Osteoblast (primary cell): ENCODE measurements around the gene IPPK. TPM values are rescaled to one million over a fixed set of nuclear protein-coding genes. Genes with fewer than 3 reads are reported as not detected.

Experiments used
- DNase-seq: peaks from one replicate; pipeline ENCODE4 v3.0.0; 2011; ENCODE audit warnings: low spot score, mixed read lengths; ENCODE audit not compliant: insufficient read length; ENCODE audit errors: missing footprints
- H2AFZ ChIP-seq: 2 replicates; pipeline ENCODE4 v1.6.0; 2011; ENCODE audit warnings: mild to moderate bottlenecking, low read length
- H3K27ac ChIP-seq: 2 replicates; pipeline ENCODE4 v1.5.1; 2011; ENCODE audit warnings: mild to moderate bottlenecking, low read depth, low read length, moderate library complexity
- H3K27me3 ChIP-seq: 2 replicates; pipeline ENCODE4 v1.6.0; 2012; ENCODE audit warnings: mild to moderate bottlenecking, control low read depth, inconsistent platforms, low read length, moderate library complexity; ENCODE audit not compliant: insufficient read depth
- H3K36me3 ChIP-seq: 2 replicates; pipeline ENCODE4 v1.5.1; 2011; ENCODE audit warnings: mild to moderate bottlenecking, low read length, control low read depth, moderate library complexity; ENCODE audit not compliant: insufficient read depth
- H3K4me1 ChIP-seq: 2 replicates; pipeline ENCODE4 v1.5.1; 2011; ENCODE audit warnings: mild to moderate bottlenecking, low read length, control low read depth, moderate library complexity; ENCODE audit not compliant: insufficient read depth
- H3K4me2 ChIP-seq: 2 replicates; pipeline ENCODE4 v1.6.0; 2011; ENCODE audit warnings: mild to moderate bottlenecking, low read length; ENCODE audit not compliant: insufficient read depth
- H3K4me3 ChIP-seq: fragments of 200-600 bp; sonication (generic); 3 replicates; pipeline ENCODE4 v1.5.1; 2012; ENCODE audit warnings: mild to moderate bottlenecking, low read length, inconsistent platforms; ENCODE audit not compliant: insufficient read depth
- H3K79me2 ChIP-seq: 2 replicates; pipeline ENCODE4 v1.6.0; 2012; ENCODE audit warnings: mild to moderate bottlenecking, low read length, control low read depth, inconsistent platforms; ENCODE audit not compliant: insufficient read depth
- H3K9me3 ChIP-seq: 2 replicates; pipeline ENCODE4 v1.5.1; 2011; ENCODE audit warnings: low read depth, low read length, control low read depth
- H4K20me1 ChIP-seq: 2 replicates; pipeline ENCODE4 v1.6.0; 2012; ENCODE audit warnings: mild to moderate bottlenecking, low read length, control low read depth; ENCODE audit not compliant: insufficient read depth
- CTCF ChIP-seq: IDR thresholded peaks from 2 replicates; pipeline ENCODE4 v1.5.1; 2011; ENCODE audit warnings: mild to moderate bottlenecking, low read depth, low read length, moderate library complexity; ENCODE audit errors: extremely low read depth
- total RNA-seq: library from RNA; depleted of rRNA; stranded (reverse); fragments of >200 nt; gene quantifications from 2 replicates; pipeline ENCODE4 v1.2.3, GENCODE V29; 2012

Gene IPPK
- total RNA-seq, 1 donor = 9.4 TPM

- Histone ChIP-seq H3K4me3 (no peak overlapping the region), H2AFZ (no peak overlapping the region), H3K27ac (no peak overlapping the region), H3K79me2 (no peaks in the 10 kb centered on the region), H3K36me3 (no peaks in the 10 kb centered on the region), H4K20me1 (no peaks in the 10 kb centered on the region), H3K4me1 (peaks cover 38% of the 10 kb centered on the region), H3K27me3 (no peaks in the 10 kb centered on the region), H3K9me3 (no peaks in the 10 kb centered on the region), H3K4me2 (no peak overlapping the region)
- TF ChIP-seq CTCF = no peak
- no peak for DNase-seq
Measured at GRCh38 chr9:92605224-92605623, 64.7 kb downstream of the IPPK start.

- no peak overlapping the region for H2AFZ ChIP-seq
- H3K27ac ChIP-seq = no peak overlapping the region
- no peak for DNase-seq
- no peaks in the 10 kb centered on the region for H3K9me3 ChIP-seq
- H3K4me1 ChIP-seq = peaks cover 39% of the 10 kb centered on the region
- H3K4me3 ChIP-seq = no peak overlapping the region
- H3K4me2 ChIP-seq = no peak overlapping the region
- no peaks in the 10 kb centered on the region for H3K27me3 ChIP-seq
- no peak for TF ChIP-seq CTCF
- no peaks in the 10 kb centered on the region for H3K79me2 ChIP-seq
- no peaks in the 10 kb centered on the region for H3K36me3 ChIP-seq
- no peaks in the 10 kb centered on the region for H4K20me1 ChIP-seq
Measured at GRCh38 chr9:92603990-92604389, 65.9 kb downstream of the IPPK start.

- no peak for DNase-seq
- H3K27me3 ChIP-seq = no peaks in the 10 kb centered on the region
- H3K36me3 ChIP-seq = no peaks in the 10 kb centered on the region
- peaks cover 30% of the 10 kb centered on the region for H3K4me1 ChIP-seq
- no peak overlapping the region for H2AFZ ChIP-seq
- no peaks in the 10 kb centered on the region for H3K79me2 ChIP-seq
- no peak for TF ChIP-seq CTCF
- no peak overlapping the region for H3K4me3 ChIP-seq
- no peaks in the 10 kb centered on the region for H3K9me3 ChIP-seq
- H4K20me1 ChIP-seq = no peaks in the 10 kb centered on the region
- no peak overlapping the region for H3K4me2 ChIP-seq
- H3K27ac ChIP-seq = no peak overlapping the region
Measured at GRCh38 chr9:92603100-92603499, 66.8 kb downstream of the IPPK start.

- H3K4me3 ChIP-seq = no peak overlapping the region
- no peak overlapping the region for H3K27ac ChIP-seq
- H4K20me1 ChIP-seq = no peaks in the 10 kb centered on the region
- no peak for TF ChIP-seq CTCF
- H3K9me3 ChIP-seq = no peaks in the 10 kb centered on the region
- peaks cover 24% of the 10 kb centered on the region for H3K4me1 ChIP-seq
- no peak overlapping the region for H3K4me2 ChIP-seq
- no peak overlapping the region for H2AFZ ChIP-seq
- H3K27me3 ChIP-seq = no peaks in the 10 kb centered on the region
- DNase-seq = no peak
- H3K79me2 ChIP-seq = no peaks in the 10 kb centered on the region
- no peaks in the 10 kb centered on the region for H3K36me3 ChIP-seq
Measured at GRCh38 chr9:92602413-92602812, 67.5 kb downstream of the IPPK start.
